ENCODE measurements around the gene ABHD11. TPM values are rescaled to one million over a fixed set of nuclear protein-coding genes. Genes with fewer than 3 reads are reported as not detected.

The ABHD11 gene
- total and polyA plus RNA-seq, 9 of the 15 experiments (the other 6 are each of a cell fraction or from before 2014, with no cell fraction given) = 7.7 to 44.2 (median 18.9) TPM

DNA sequence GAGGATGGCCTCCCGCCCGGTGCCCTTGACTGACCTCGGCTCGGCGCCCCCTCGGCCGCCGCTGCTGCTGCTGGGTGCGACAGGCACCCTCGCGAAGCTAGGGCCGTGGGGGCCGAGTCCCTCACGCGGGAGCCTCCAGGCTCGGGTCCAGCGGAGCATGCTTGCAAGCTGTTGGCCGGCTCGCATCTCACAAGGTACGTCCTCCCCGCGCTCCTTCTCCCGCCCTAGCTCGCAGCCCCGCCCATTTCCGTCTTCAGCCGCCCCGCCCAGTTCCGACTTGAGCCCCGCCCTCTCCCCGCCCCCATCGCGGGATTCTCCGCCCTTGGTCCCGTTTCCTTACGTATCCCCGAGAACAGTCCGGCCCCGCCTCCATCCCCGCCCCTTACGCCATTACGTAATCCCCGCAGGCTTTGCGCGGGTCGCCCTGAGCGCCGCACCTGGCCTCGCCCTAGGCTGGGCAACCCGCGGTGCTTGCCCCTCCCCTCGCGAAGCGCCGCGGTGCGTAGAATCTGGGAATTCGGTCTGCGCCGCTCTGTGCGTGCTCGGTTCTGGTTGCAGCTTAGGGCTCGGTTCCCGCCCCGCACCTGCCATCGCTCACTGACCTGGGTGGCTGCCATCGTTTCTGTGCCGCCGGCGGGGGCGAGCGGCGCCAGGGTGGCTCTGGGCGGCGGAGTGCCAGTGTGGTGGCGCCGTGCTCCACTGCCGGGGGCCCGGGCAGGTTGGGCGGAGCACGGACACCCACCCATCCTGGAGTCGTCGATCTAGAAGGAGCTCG lies at the start of gene ABHD11 (continued):
- TF ChIP-seq, protein P1, sequence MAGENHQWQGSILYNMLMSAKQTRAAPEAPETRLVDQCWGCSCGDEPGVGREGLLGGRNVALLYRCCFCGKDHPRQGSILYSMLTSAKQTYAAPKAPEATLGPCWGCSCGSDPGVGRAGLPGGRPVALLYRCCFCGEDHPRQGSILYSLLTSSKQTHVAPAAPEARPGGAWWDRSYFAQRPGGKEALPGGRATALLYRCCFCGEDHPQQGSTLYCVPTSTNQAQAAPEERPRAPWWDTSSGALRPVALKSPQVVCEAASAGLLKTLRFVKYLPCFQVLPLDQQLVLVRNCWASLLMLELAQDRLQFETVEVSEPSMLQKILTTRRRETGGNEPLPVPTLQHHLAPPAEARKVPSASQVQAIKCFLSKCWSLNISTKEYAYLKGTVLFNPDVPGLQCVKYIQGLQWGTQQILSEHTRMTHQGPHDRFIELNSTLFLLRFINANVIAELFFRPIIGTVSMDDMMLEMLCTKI (IDR thresholded peaks at IDR 0.05; ENCODE audit: partially characterized antibody) = no peak
- TF ChIP-seq MECOM (CRISPR knock-in tag; IDR thresholded peaks at IDR 0.05) = no peak
- peak; percentile 85 for TF ChIP-seq JUN (IDR thresholded peaks at IDR 0.05; ENCODE audit: borderline replicate concordance, low read depth, low read length)
- no peak for TF ChIP-seq JUN (CRISPR knock-in tag; IDR thresholded peaks at IDR 0.05; ENCODE audit: borderline replicate concordance)
- TF ChIP-seq ZNF146 (CRISPR knock-in tag; IDR thresholded peaks at IDR 0.05; ENCODE audit: unreplicated experiment) = no peak
- TF ChIP-seq, protein P2, sequence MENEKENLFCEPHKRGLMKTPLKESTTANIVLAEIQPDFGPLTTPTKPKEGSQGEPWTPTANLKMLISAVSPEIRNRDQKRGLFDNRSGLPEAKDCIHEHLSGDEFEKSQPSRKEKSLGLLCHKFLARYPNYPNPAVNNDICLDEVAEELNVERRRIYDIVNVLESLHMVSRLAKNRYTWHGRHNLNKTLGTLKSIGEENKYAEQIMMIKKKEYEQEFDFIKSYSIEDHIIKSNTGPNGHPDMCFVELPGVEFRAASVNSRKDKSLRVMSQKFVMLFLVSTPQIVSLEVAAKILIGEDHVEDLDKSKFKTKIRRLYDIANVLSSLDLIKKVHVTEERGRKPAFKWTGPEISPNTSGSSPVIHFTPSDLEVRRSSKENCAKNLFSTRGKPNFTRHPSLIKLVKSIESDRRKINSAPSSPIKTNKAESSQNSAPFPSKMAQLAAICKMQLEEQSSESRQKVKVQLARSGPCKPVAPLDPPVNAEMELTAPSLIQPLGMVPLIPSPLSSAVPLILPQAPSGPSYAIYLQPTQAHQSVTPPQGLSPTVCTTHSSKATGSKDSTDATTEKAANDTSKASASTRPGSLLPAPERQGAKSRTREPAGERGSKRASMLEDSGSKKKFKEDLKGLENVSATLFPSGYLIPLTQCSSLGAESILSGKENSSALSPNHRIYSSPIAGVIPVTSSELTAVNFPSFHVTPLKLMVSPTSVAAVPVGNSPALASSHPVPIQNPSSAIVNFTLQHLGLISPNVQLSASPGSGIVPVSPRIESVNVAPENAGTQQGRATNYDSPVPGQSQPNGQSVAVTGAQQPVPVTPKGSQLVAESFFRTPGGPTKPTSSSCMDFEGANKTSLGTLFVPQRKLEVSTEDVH (IDR thresholded peaks at IDR 0.05; ENCODE audit: low read depth, partially characterized antibody) = peak; percentile 77
- TF ChIP-seq, protein P3, sequence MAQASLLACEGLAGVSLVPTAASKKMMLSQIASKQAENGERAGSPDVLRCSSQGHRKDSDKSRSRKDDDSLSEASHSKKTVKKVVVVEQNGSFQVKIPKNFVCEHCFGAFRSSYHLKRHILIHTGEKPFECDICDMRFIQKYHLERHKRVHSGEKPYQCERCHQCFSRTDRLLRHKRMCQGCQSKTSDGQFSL (CRISPR knock-in tag; IDR thresholded peaks at IDR 0.05) = 0 out of 2 replicates have a peak, but pooled peaks have one; percentile 54
- TF ChIP-seq, protein P3 (tag; IDR thresholded peaks at IDR 0.05) = no peak
- no peak for TF ChIP-seq KLF16 (IDR thresholded peaks at IDR 0.05)
- TF ChIP-seq NFYB (IDR thresholded peaks at IDR 0.05; ENCODE audit: extremely low read depth, insufficient read length) = no peak
- no peak for TF ChIP-seq PTRF (tag; IDR thresholded peaks at IDR 0.05)
- TF ChIP-seq ZKSCAN8 (CRISPR knock-in tag; IDR thresholded peaks at IDR 0.05) = no peak
- TF ChIP-seq, protein P4, sequence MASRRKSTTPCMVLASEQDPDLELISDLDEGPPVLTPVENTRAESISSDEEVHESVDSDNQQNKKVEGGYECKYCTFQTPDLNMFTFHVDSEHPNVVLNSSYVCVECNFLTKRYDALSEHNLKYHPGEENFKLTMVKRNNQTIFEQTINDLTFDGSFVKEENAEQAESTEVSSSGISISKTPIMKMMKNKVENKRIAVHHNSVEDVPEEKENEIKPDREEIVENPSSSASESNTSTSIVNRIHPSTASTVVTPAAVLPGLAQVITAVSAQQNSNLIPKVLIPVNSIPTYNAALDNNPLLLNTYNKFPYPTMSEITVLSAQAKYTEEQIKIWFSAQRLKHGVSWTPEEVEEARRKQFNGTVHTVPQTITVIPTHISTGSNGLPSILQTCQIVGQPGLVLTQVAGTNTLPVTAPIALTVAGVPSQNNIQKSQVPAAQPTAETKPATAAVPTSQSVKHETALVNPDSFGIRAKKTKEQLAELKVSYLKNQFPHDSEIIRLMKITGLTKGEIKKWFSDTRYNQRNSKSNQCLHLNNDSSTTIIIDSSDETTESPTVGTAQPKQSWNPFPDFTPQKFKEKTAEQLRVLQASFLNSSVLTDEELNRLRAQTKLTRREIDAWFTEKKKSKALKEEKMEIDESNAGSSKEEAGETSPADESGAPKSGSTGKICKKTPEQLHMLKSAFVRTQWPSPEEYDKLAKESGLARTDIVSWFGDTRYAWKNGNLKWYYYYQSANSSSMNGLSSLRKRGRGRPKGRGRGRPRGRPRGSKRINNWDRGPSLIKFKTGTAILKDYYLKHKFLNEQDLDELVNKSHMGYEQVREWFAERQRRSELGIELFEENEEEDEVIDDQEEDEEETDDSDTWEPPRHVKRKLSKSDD (conservative IDR thresholded peaks at IDR 0.05; ENCODE audit: low read length) = no peak
- no peak for TF ChIP-seq GTF2E2 (tag; IDR thresholded peaks at IDR 0.05)
- peak; percentile 28; the same call in 1 of the 2 replicates for TF ChIP-seq NR2C2 (CRISPR knock-in tag; IDR thresholded peaks at IDR 0.05)
- no peak; the same call in 1 of the 2 replicates for TF ChIP-seq NR2C2 (tag; IDR thresholded peaks at IDR 0.05)
- TF ChIP-seq PURB (CRISPR knock-in tag; IDR thresholded peaks at IDR 0.05; ENCODE audit: low read depth) = no peak
- TF ChIP-seq, protein P5, sequence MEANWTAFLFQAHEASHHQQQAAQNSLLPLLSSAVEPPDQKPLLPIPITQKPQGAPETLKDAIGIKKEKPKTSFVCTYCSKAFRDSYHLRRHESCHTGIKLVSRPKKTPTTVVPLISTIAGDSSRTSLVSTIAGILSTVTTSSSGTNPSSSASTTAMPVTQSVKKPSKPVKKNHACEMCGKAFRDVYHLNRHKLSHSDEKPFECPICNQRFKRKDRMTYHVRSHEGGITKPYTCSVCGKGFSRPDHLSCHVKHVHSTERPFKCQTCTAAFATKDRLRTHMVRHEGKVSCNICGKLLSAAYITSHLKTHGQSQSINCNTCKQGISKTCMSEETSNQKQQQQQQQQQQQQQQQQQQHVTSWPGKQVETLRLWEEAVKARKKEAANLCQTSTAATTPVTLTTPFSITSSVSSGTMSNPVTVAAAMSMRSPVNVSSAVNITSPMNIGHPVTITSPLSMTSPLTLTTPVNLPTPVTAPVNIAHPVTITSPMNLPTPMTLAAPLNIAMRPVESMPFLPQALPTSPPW (CRISPR knock-in tag; IDR thresholded peaks at IDR 0.05) = peak; percentile 83

All from K562 (cell line).